DND-41 (cell line): ENCODE results near the gene CD2AP.

Experiments
- ATAC-seq: fragments of 200-7000 bp; cut with Tn5 transposase; 3 replicates; pipeline ENCODE4 v1.9.1; 2021; ENCODE audit warnings: low read depth; ENCODE audit not compliant: insufficient read depth
- DNase-seq: peaks from one replicate; pipeline ENCODE4 v3.0.0-alpha.2; 2020
- H2AFZ ChIP-seq: 2 replicates; pipeline ENCODE4 v1.6.0; 2012; ENCODE audit warnings: low read depth, low read length
- H3K27ac ChIP-seq: 2 replicates; pipeline ENCODE4 v1.5.1; 2012; ENCODE audit warnings: low read length, inconsistent platforms
- H3K27me3 ChIP-seq: fragments of 200-600 bp; sonication (generic); 2 replicates; pipeline ENCODE4 v1.6.0; 2012; ENCODE audit warnings: low read length, mild to moderate bottlenecking, inconsistent platforms; ENCODE audit not compliant: insufficient read depth, poor library complexity
- H3K36me3 ChIP-seq: 2 replicates; pipeline ENCODE4 v1.5.1; 2012; ENCODE audit warnings: low read length, inconsistent platforms; ENCODE audit not compliant: insufficient read depth
- H3K4me1 ChIP-seq: 2 replicates; pipeline ENCODE4 v1.5.1; 2012; ENCODE audit warnings: mild to moderate bottlenecking, low read length; ENCODE audit not compliant: insufficient read depth
- H3K4me2 ChIP-seq: 2 replicates; pipeline ENCODE4 v1.6.0; 2012; ENCODE audit warnings: mild to moderate bottlenecking, moderate library complexity, low read length, inconsistent platforms; ENCODE audit not compliant: insufficient read depth
- H3K4me3 ChIP-seq, 2 experiments: fragments of 200-600 bp in 1 of 2; shearing (Covaris generic) in 1 of 2; 2 replicates each; pipeline ENCODE4 v1.5.1; 2012 to 2016; ENCODE audit warnings: inconsistent platforms in 2 of 2, low read length in 2 of 2, mild to moderate bottlenecking in 2 of 2, low read depth in 1 of 2, moderate library complexity in 1 of 2
- H3K79me2 ChIP-seq: 2 replicates; pipeline ENCODE4 v1.6.0; 2012; ENCODE audit warnings: low read length, inconsistent platforms; ENCODE audit not compliant: insufficient read depth
- H3K9ac ChIP-seq: 2 replicates; pipeline ENCODE4 v1.6.0; 2012; ENCODE audit warnings: low read depth, mild to moderate bottlenecking, inconsistent platforms, low read length, moderate library complexity
- H3K9me3 ChIP-seq: 2 replicates; pipeline ENCODE4 v1.5.1; 2012; ENCODE audit warnings: low read length, moderate library complexity, mild to moderate bottlenecking, inconsistent platforms; ENCODE audit not compliant: insufficient read depth, severe bottlenecking
- H4K20me1 ChIP-seq: 2 replicates; pipeline ENCODE4 v1.6.0; 2012; ENCODE audit warnings: low read length; ENCODE audit not compliant: insufficient read depth
- EZH2 ChIP-seq: IDR thresholded peaks from 3 replicates; pipeline ENCODE4 v1.6.1; 2012; ENCODE audit warnings: borderline replicate concordance, low read depth, mild to moderate bottlenecking, moderate library complexity, low read length, inconsistent platforms; ENCODE audit not compliant: severe bottlenecking
- TF ChIP-seq, protein P1 (sequence below): IDR thresholded peaks from 2 replicates; pipeline ENCODE4 v1.5.1; 2012; ENCODE audit warnings: borderline replicate concordance, low read length, moderate library complexity, mild to moderate bottlenecking; ENCODE audit not compliant: poor library complexity, severe bottlenecking; ENCODE audit errors: extremely low read depth

Gene CD2AP

GRCh38 chr6:47434372-47435253 is 43.0 kb upstream of the CD2AP start:
- no peak overlapping the region for H3K9ac ChIP-seq
- ATAC-seq (no peak), DNase-seq (no peak)
- no peak for TF ChIP-seq EZH2
- TF ChIP-seq, protein P1, sequence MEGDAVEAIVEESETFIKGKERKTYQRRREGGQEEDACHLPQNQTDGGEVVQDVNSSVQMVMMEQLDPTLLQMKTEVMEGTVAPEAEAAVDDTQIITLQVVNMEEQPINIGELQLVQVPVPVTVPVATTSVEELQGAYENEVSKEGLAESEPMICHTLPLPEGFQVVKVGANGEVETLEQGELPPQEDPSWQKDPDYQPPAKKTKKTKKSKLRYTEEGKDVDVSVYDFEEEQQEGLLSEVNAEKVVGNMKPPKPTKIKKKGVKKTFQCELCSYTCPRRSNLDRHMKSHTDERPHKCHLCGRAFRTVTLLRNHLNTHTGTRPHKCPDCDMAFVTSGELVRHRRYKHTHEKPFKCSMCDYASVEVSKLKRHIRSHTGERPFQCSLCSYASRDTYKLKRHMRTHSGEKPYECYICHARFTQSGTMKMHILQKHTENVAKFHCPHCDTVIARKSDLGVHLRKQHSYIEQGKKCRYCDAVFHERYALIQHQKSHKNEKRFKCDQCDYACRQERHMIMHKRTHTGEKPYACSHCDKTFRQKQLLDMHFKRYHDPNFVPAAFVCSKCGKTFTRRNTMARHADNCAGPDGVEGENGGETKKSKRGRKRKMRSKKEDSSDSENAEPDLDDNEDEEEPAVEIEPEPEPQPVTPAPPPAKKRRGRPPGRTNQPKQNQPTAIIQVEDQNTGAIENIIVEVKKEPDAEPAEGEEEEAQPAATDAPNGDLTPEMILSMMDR = no peak
- H2AFZ ChIP-seq = no peak overlapping the region
- no peaks in the 10 kb centered on the region for H3K4me1 ChIP-seq
- H3K27ac ChIP-seq = no peak overlapping the region
- H3K27me3 ChIP-seq = no peaks in the 10 kb centered on the region
- no peaks in the 10 kb centered on the region for H3K79me2 ChIP-seq
- H3K36me3 ChIP-seq = no peaks in the 10 kb centered on the region
- H3K4me3 ChIP-seq = no peak overlapping the region
- no peaks in the 10 kb centered on the region for H4K20me1 ChIP-seq
- H3K4me2 ChIP-seq = no peak overlapping the region
- H3K9me3 ChIP-seq = no peaks in the 10 kb centered on the region

DNA sequence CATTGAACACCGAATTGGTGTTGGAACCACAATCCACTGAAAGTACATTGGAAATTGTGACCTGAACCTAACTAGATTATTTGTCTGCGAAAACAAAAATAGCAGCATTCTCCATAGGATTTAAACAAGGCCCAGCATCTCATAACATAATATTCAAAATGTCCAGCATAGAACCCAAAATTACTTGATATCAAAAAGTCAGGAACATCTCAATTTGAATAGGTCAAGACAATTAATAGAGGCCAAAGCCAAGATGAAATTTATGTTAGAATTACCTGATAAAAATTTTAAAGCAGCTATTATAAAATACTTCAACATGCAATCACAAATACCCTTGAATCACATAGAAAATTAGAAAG is 42.4 kb upstream of the CD2AP start:
- Histone ChIP-seq H3K9me3 (no peaks in the 10 kb centered on the region), H3K27ac (no peak overlapping the region), H3K79me2 (no peaks in the 10 kb centered on the region), H3K4me3 (no peak overlapping the region), H3K36me3 (no peaks in the 10 kb centered on the region), H2AFZ (no peak overlapping the region), H3K4me1 (no peaks in the 10 kb centered on the region), H3K27me3 (no peaks in the 10 kb centered on the region), H3K4me2 (no peak overlapping the region), H4K20me1 (no peaks in the 10 kb centered on the region), H3K9ac (no peak overlapping the region)
- ATAC-seq (no peak), DNase-seq (no peak)
- TF ChIP-seq, protein P1 = no peak
- TF ChIP-seq EZH2 = no peak

DNA sequence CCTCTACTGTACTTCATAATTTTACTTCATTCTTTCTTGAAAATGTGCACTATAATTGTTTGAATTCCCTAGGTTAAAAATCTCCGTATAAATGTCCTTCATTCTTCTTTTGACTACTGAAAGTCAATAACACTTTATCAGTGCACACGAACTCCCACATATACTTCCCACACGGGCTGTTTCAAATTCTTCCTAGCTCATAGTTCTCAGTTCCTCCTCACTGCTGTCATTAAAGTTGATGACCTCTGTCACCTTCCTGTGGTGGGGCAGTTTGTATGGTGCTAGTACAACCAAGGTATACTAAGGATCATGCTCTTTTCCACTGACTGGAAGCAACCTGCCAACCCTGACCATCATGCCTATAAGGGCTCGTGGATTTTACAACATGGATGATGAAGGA is 40.0 kb upstream of the CD2AP start:
- no peak for DNase-seq
- ATAC-seq = no peak
- no peak overlapping the region for H3K4me2 ChIP-seq
- H3K36me3 ChIP-seq = no peaks in the 10 kb centered on the region
- no peaks in the 10 kb centered on the region for H3K9me3 ChIP-seq
- no peaks in the 10 kb centered on the region for H3K4me1 ChIP-seq
- H2AFZ ChIP-seq = no peak overlapping the region
- H3K9ac ChIP-seq = no peak overlapping the region
- no peak overlapping the region for H3K27ac ChIP-seq
- TF ChIP-seq EZH2 = no peak
- TF ChIP-seq, protein P1 = no peak
- H3K4me3 ChIP-seq = no peak overlapping the region
- H4K20me1 ChIP-seq = no peaks in the 10 kb centered on the region
- no peaks in the 10 kb centered on the region for H3K79me2 ChIP-seq
- H3K27me3 ChIP-seq = no peaks in the 10 kb centered on the region
